Measurements from ENCODE around the gene PTGER3. TPM values are rescaled to one million over a fixed set of nuclear protein-coding genes. Genes with fewer than 3 reads are reported as not detected.
"Not testable (repeated sequence)": the region's sequence is repeated elsewhere in the genome, so short reads cannot be mapped to it uniquely, and the experiment has no call there.

Gene PTGER3
- total RNA-seq, 1 donor from 2014 or later: 0.29 TPM

- Mint-ChIP-seq H3K27me3 (ENCODE audit: unreplicated experiment) (no peaks in the 10 kb centered on the region), H3K9me3 (ENCODE audit: unreplicated experiment) (no peaks in the 10 kb centered on the region), H3K4me1 (ENCODE audit: low read depth, unreplicated experiment) (no peaks in the 10 kb centered on the region), H3K27ac (ENCODE audit: unreplicated experiment) (no peak overlapping the region), H3K4me3 (ENCODE audit: unreplicated experiment) (no peak overlapping the region), H3K36me3 (ENCODE audit: unreplicated experiment) (peaks cover 6% of the 10 kb centered on the region)
- TF ChIP-seq CTCF (IDR thresholded peaks at IDR 0.05; ENCODE audit: partially characterized antibody, unreplicated experiment): no peak
- no peak for DNase-seq
Observed at GRCh38 chr1:70941563-70941962, 106.1 kb downstream of the PTGER3 start.

GRCh38 chr1:70940398-70940797 lies 107.2 kb downstream of the PTGER3 start:
- not testable (repeated sequence) for H3K27ac Mint-ChIP-seq (ENCODE audit: unreplicated experiment); H3K4me3 Mint-ChIP-seq (ENCODE audit: unreplicated experiment); H3K27me3 Mint-ChIP-seq (ENCODE audit: unreplicated experiment); H3K36me3 Mint-ChIP-seq (ENCODE audit: unreplicated experiment); H3K4me1 Mint-ChIP-seq (ENCODE audit: low read depth, unreplicated experiment); DNase-seq; H3K9me3 Mint-ChIP-seq (ENCODE audit: unreplicated experiment)

GRCh38 chr1:70934194-70934961 lies 113.2 kb downstream of the PTGER3 start:
- Mint-ChIP-seq H3K36me3 (ENCODE audit: unreplicated experiment) (no peaks in the 10 kb centered on the region), H3K27ac (ENCODE audit: unreplicated experiment) (no peak overlapping the region), H3K9me3 (ENCODE audit: unreplicated experiment) (no peaks in the 10 kb centered on the region), H3K4me3 (ENCODE audit: unreplicated experiment) (no peak overlapping the region), H3K4me1 (ENCODE audit: low read depth, unreplicated experiment) (no peaks in the 10 kb centered on the region), H3K27me3 (ENCODE audit: unreplicated experiment) (no peaks in the 10 kb centered on the region)
- no peak for TF ChIP-seq CTCF (IDR thresholded peaks at IDR 0.05; ENCODE audit: partially characterized antibody, unreplicated experiment)
- DNase-seq: no peak

DNA sequence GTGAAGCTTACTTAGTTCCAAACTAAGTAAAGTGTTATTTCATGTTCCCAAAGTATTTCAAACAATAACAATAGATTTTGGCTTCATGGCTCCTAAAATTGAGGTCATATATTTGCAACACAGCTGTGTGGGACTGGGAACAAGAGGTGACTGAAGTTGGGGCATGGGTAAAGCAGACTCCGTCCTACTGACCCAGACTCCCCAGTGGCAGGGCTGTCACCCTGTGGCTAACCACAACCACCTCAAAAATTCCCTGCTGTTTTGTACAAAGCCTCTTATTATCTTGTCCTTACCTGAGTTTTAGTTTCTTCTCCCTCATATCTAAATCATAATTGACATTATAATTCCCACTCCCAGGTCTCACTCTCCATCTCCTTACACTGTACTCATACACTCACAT lies 117.6 kb downstream of the PTGER3 start:
- no peak overlapping the region for H3K4me3 Mint-ChIP-seq (ENCODE audit: unreplicated experiment)
- no peaks in the 10 kb centered on the region for H3K4me1 Mint-ChIP-seq (ENCODE audit: low read depth, unreplicated experiment)
- no peak overlapping the region for H3K27ac Mint-ChIP-seq (ENCODE audit: unreplicated experiment)
- H3K9me3 Mint-ChIP-seq (ENCODE audit: unreplicated experiment): no peaks in the 10 kb centered on the region
- no peaks in the 10 kb centered on the region for H3K27me3 Mint-ChIP-seq (ENCODE audit: unreplicated experiment)
- H3K36me3 Mint-ChIP-seq (ENCODE audit: unreplicated experiment): no peaks in the 10 kb centered on the region
- DNase-seq: no peak
- TF ChIP-seq CTCF (IDR thresholded peaks at IDR 0.05; ENCODE audit: partially characterized antibody, unreplicated experiment): no peak

- H3K27ac Mint-ChIP-seq (ENCODE audit: unreplicated experiment): no peak overlapping the region
- H3K27me3 Mint-ChIP-seq (ENCODE audit: unreplicated experiment): no peaks in the 10 kb centered on the region
- H3K9me3 Mint-ChIP-seq (ENCODE audit: unreplicated experiment): peaks cover 4% of the 10 kb centered on the region
- peaks cover 7% of the 10 kb centered on the region for H3K36me3 Mint-ChIP-seq (ENCODE audit: unreplicated experiment)
- H3K4me1 Mint-ChIP-seq (ENCODE audit: low read depth, unreplicated experiment): no peaks in the 10 kb centered on the region
- TF ChIP-seq CTCF (IDR thresholded peaks at IDR 0.05; ENCODE audit: partially characterized antibody, unreplicated experiment): no peak
- H3K4me3 Mint-ChIP-seq (ENCODE audit: unreplicated experiment): no peak overlapping the region
- DNase-seq: no peak
Observed at GRCh38 chr1:70922196-70922595, 125.4 kb downstream of the PTGER3 start.

Small RNA genes within 50 kb of the gene (microRNA-seq; reads per million reads assigned to microRNA genes)
- gene MIR186 (ENCODE audit: unreplicated experiment): 154 reads per million, percentile 78 among the genes with 10 or more reads in this experiment

Other genes starting within 250 kb of the PTGER3 start
- 81.0 TPM for gene ZRANB2, start 33.2 kb upstream of the PTGER3 start, total RNA-seq (ENCODE audit: unreplicated experiment)

Measured in glutamatergic neuron (in vitro differentiated cells).